Measurements from ENCODE around the gene NGEF.
"Not testable (repeated sequence)": the region's sequence is repeated elsewhere in the genome, so short reads cannot be mapped to it uniquely, and the experiment has no call there.

NGEF gene, protein sequence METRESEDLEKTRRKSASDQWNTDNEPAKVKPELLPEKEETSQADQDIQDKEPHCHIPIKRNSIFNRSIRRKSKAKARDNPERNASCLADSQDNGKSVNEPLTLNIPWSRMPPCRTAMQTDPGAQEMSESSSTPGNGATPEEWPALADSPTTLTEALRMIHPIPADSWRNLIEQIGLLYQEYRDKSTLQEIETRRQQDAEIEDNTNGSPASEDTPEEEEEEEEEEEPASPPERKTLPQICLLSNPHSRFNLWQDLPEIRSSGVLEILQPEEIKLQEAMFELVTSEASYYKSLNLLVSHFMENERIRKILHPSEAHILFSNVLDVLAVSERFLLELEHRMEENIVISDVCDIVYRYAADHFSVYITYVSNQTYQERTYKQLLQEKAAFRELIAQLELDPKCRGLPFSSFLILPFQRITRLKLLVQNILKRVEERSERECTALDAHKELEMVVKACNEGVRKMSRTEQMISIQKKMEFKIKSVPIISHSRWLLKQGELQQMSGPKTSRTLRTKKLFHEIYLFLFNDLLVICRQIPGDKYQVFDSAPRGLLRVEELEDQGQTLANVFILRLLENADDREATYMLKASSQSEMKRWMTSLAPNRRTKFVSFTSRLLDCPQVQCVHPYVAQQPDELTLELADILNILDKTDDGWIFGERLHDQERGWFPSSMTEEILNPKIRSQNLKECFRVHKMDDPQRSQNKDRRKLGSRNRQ

DNA sequence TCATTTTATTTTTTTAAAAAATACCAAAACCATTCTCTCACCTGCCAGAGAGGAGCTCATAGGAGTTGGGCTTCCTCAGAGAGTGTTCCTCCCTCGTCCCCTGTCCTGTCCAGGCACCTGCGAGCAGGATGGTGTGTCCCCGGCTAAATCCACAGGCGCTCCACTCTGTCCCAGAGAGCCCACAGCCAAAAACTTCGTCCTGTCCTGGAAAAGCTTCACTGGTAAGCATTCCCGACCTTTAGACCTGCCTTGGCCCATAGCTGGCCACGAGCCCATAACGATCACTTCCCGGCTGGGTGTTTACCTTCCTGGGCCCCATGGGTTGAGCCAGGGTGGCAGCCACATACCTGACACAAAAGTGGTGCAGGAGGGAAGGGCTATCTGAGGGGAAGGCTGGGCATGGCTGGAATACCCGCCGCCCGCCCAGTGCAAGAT lies at the start of gene NGEF:
TSS of gene NGEF (minus strand) at position 230 of the 435 bp plus-strand sequence. CDS start 38,366 bp downstream, outside the sequence.
- no peak for DNase-seq

DNA sequence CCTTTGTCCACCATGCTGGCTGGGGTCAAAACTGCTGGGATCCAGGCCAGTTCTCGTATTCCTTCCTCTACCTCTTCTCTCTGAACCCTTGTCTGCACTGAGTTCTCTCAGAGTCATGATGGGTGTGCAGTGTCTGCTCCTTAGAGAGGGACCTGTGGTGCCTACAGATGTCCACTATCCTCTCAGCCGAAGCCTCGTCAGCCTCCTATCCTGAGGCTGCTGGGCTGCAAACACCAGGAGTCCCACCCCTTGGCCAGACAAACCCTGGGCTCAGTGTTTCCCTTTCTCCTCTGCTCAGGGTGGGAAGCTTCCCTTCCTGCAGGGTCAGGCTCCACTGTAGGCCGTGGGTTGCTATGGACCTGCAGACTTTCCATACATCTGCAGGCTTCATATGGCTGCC lies 49.4 kb upstream of the NGEF start:
- DNase-seq = no peak

DNA sequence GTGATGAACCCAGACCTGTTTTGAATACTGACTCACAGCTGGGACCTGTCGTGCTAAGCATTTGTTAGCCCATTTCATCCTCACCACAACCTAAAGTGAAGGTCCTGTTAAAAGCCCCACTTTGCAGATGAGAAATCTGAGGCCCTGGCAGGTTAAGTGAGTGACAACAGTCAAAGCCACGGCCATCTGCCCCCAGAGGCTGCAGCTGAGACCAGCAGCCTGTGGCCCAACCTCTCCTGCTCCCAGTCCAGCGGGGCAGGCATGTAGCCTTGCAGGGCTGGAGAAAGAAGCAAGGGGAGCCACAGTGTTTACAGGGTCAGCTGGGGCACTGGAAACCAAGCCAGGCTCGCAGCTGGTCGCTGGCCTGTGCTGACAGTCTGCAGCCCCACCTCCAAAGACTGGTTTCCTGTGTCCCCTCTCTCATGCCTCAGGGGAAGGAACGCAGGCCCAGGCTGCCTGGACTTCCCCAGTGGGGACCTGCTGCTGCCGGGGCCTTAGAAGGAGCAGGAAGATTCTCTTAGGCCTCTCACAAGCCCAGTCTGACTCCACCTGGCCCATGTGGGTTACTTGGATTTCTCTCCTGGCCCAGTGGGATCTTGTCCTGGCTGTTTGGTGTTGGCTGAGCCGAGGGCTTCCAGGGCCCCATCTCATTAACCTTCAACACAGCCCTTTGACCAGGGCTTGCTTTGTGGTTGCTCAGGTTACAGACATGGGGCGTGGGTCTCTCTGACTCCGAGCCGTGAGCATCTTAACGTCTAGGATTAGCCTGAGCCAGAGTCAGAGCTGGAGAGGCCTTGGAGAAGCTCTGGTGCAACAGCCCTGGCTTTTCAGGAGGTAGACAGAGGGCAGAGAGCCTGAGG lies 48.8 kb upstream of the NGEF start:
- no peak for DNase-seq

DNA sequence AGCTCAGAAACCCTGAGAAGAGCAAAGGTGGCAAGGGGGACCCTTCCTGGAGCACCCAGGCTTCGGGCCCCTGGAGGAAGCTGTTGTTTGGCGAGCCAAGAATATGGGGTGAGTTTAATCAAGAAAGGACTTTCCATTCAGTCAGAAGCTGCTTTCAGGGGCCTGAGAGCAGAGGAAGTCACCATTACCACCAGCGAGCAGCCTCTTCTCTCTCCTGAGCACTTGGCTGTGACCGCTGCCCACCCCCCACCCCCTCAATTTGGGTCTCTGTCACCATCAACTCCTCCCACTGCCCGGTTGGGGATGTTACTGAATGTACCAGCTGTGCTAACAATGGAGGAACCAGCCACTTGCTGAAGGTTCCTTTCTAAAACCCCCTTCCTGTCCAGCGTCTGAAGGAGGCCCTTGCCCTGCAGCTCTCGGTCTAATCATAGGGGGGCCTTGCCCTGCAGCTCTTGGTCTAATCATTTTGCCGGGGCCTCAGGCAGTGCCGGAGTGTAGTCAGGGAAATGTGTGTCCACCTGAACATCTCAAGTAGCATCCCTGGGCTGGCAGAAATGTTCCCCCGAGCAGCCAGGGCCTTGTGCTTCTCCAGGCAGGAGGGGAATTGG lies 48.0 kb upstream of the NGEF start:
- no peak for DNase-seq

DNA sequence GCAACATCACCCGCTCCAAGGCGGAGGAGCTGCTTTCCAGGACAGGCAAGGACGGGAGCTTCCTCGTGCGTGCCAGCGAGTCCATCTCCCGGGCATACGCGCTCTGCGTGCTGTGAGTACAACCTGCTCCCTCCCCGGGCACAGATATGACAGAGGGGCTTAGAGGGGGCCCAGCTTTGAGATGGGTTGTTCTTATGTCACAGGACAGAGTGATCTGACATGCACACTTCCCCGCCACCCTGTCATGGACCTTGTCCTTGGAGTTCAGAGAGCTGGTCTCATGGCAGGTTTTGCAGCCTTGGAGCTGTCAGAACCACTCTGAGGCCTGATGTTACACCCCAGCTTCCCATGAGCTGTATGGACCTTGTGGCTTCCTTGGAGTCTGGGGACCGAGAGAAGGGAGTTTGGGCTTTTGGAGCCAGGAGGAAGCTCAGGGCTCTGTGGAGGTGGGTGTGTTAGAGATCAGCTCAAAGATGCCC lies 47.5 kb upstream of the NGEF start:
- DNase-seq = no peak

DNA sequence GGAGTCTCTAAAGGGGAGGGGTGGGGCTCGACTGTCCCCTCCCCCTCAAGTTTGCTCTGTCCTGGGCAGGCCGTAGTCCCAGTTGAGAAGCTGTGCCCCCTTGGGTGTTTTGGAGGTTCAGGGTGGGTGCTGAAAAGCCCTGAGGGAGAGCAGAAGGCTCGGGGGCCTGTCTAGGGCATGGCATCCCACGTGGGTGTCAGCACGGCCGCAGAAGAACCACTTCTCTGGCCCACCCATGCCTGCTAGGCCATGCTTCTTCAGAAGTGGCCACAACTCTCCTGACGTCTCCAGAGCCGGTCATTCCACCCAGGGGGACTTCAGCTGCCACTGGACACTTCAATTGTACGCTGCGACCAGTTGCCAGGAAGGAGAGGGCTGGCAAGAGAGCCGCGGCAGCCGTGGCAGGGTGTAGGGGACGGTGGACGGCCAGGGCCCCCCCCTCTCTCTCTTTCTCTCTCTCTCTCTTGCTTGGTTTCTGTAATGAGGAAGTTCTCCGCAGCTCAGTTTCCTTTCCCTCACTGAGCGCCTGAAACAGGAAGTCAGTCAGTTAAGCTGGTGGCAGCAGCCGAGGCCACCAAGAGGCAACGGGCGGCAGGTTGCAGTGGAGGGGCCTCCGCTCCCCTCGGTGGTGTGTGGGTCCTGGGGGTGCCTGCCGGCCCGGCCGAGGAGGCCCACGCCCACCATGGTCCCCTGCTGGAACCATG lies 46.9 kb upstream of the NGEF start, which contains the start of gene INPP5D:
TSS of gene INPP5D (plus strand) at position 546 of the 704 bp plus-strand sequence. CDS start at position 683, 137 bp downstream.
- DNase-seq = no peak

DNA sequence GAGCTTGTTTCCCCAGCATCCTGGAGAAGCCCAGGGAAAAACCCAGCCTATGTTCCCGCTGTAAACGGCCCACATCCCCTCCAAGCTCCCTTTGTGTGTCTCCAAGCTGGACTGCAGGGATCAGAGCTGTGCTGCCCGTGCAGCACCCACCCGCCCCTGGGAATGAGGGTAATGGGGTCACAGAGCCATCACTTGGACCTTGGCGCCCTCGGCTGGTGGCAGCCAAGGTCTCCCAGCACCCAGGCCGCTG lies 46.4 kb upstream of the NGEF start:
- no peak for DNase-seq

DNA sequence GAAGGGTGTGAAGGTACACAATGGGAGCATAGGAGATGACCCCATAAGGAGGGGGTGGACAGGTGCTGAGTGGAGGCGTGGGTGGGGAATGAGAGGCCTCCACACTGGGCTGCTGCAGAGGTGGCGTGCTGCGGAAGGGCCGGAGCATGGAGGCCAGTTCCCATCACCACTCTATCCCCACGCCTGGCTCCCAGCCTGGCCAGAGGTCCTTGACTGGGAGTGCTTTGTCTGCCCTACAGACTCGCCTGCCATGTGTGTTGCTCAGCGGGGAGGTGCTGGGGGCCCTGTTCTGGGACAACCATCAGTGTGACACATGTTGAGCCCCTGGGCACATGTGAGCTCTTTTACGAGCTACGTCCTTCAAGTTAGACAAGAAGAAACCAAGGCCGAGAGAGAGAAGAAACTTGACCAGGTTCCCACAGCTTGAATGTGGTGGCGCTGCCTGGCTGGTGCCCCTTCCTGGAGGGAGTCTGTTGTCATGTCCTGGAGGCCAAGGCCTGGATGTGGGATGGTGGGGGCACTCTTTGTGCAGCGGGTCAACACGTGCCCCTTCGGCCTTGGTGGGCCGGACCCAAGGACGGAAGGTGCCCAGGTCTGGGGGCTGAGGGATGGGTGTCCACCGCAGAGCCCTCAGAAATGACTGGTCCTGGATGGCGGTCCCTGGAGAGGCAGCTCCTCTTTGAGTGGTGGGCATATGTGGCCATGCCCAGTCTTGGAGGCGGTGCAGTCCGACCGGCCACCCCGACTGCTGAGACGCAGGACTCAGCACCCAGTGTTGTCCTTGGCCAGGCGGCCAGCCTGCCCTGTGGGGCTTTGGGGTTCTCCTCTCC lies 45.9 kb upstream of the NGEF start:
- no peak for DNase-seq

DNA sequence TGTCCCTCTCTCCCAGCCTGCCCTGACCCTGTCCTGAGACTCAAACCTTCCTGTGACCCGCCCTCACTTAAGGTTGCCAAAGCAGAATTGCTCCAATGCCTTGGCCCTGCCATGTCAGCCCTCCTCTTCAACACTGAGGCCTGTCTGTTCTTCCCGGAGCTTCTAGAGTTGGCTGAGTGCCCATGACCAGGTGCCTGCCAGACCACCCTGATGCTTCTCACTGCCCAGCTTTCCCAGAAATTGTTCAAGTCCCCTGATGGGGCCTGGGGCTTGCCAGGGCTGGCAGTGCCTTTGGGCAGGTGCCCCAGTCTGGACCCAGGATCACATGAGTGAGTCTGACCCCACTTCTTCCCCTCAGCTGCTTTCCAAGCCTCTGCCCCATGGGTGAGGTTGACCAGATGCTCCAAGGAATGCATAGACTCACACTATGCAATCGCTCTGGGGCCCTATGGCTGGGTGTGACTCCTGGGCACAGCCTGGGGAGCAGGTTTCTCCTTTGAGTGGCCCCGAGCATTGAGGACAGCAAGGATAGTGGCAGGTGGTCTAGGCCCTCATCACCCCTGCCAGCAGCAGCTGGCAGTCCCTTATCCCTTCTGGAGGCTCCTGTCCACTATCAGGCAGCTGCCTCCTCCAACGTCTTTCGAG lies 44.0 kb upstream of the NGEF start:
- no peak for DNase-seq

DNA sequence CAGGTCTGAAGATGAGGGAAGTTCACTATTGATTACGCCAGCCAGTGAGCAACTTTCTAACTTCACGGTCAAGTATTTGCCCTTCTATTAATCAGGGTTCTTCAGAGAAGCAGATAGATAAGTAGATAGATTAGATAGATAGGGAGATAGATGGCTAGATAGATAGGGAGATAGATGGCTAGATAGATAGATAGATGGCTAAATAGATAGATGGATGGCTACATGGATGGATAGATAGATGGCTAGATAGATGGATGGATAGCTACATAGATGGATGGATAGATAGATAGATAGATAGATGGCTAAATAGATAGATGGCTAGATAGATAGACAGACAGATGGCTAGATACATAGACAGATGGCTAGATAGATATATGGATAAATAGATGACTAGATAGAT lies 42.3 kb upstream of the NGEF start:
- DNase-seq = no peak

DNA sequence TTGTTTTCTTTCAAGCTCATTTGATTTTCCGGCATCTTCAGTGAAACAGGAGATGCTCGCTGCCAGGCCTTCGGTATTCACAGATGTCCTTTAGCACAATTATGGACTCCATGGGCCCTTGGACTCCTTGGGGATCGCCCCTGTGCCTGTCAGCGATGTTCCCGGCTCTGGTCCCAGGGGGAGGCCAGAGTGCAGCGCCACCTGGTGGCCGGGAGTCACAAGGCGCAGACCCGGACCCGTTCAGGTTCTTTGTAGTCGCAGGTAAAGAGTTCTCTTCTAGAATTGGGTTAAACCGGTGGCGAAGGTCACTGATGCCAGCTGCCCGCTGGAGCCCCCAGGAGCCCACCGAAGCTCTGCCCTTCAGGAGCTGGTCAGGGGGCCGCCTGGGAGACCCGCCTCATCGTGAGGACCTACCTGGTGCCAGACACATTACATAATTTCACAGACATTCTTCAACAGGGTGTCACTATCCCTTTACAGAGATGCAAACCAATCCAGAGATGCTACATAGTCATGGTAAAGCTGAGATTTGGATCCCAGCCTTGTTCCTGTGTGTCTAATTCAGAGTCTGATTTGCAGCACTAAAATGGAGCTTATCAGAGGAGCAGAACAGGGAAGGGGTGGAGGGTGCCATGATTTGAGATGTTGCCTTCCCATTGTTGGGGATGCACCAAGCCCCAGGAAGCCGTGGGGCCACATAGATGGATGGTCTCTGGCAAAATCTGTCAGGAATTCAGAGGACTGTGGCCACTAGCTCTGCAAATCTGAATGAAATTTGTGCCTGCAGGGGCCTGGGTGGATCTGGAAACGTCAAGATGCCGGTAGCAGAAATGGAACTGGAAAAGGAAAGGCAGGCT lies 41.1 kb upstream of the NGEF start:
- no peak for DNase-seq

DNA sequence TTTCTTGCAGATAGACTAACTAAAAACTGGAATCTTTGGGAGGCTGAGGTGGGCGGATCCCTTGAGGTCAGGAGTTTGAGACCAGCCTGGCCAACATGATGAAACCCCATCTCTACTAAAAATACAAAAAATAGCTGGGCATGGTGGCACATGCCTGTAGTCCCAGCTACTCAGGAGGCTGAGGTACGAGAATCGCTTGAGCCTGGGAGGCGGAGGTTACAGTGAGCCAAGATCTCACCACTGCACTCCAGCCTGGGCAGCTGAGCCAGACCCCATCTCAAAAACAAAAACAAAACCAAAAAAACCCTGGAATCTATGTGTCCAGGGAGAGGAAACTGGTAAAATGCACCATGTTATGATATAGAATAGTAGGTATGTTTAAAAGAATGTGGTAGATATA lies 39.5 kb upstream of the NGEF start:
- not testable (repeated sequence) for DNase-seq

DNA sequence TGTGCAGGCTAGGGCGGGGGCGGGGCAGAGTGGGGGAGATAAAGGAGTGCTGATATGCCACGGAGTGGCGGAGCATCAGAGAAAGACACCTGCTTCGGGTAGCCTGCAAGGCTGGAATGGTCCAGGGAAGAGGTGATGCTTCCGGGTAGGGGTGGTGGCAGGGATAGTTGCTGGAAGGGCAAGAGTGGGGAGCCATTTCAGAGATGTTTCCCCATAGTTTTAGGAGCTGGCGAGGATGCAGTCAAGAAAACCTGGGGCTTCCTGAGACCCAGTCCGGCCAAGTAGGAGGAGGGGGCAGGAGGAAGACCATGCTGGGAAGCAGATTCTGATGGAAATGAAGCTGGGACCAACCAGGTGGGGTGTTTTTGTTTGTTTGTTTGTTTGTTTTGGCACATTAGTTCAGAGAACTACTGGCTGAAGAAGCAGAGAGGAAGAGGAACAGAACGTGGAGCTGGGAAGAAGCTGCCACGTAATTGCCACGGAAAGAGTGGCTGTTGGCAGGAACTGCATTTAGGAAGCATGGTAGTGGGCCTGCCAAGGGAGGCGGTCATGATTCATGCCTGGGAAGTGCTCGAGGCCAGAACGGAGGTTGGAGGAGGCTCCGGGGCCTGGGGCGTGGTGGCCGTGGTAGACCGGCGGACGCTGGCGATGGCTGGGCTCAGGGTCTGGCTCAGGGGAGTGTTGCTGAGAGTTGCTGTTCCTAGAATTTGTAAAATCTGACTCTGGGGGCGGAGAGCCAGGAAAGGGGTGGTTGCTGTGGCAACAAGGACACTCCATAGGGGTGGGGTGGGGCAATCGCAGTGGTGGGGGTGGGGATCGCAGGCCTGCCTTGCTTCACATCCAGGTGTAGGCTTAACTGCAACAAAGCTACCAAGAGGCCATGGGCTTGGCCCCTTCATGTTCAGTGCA lies 38.4 kb upstream of the NGEF start:
- no peak for DNase-seq

DNA sequence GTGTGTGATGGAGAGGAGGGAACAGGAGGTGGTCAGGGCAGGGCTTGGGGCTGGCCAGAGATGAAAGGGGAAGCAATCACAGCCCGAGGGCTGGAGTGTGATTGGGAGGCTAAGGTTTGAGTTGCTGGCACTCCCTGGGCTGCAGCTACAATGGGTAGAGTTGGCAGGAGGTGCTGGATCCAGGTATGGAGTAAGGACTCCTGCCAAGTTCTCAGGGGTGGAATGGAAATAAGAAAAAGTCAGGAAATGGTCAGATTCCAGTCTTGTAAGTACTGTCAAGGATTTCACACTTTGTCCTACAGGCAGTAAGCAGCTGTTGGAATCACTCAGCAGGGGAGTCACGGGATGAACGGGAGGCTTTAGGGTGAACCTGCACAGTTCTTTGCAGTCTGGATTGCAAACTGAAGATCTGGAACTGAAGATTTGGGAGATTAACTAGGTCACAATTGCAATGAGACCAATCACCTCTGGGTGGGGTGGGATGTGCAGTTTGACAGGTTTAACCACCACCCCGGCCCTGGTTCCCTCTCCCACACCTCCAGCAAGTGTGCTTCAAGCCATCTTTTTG lies 36.2 kb upstream of the NGEF start:
- no peak for DNase-seq

DNA sequence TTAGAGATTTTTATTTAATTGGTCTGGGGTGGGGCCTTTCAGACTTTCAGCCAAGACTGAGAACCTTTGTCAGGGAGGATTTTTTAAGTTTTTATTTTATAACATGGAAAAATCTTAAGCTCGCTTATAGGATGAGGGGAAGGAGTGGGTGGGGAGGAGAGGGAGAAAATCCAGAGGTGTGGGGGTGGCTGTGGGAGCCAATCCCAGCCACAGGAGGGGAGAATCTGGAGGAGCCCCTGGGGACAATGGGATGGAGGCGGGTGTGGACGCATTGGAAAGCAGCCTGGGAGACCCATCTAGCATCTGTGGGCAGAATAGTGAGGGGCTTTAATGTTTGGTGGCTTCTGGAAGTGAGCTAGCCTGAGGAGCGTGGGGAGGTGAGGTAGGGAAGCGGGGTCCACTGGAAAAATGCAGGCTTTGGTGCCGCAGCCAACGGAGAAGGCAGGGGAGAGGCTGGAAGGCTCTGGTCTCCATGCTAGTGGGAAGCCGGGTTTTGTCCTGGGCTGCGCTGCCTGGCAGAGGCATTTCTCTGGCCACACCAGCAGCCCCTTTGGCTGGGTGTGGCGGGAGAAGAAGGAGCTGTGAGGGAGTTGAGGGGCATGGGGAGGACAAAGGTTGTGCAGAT lies 35.6 kb upstream of the NGEF start:
- no peak for DNase-seq

DNA sequence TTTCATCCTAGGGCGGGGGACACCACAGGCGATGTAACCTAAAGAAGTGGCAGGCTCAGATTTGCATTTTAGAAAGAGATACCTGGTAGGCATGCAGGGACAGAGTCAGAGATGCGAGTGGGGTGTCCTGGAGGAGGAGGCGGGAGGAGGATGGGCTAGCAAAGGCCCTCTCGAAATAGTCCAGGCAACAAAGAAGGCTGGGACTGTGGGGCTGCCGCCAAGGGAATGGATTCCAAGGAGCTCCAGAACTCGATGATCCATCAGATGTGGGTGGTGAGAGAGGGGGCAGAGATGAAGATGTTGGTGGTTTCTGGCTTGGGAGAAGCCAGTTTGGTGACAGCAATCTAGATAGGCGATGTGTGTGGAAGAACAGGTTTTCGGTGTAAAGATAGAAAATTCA lies 34.6 kb upstream of the NGEF start:
- no peak for DNase-seq

DNA sequence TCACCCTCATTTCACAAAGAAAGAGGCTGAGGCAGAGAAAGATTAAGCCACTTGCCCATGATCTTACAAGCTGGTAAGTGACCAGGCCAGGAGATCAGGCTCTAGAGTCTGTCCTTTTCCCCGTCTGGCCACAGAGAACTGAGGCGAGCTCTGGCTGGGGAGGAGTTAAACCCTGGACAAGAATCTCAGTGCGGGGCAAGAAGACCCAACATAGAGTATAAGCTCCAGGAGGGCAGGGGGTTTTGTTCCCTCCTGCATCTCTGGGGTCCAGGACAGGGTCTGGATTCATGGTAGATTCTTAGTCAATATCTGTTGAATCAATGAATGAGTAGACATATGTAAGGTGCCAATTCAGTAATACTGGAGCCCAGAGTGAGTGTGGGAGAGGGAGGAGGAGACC lies 34.1 kb upstream of the NGEF start:
- no peak for DNase-seq

All from T1000 (cell line).